ENCODE measurements around the gene TMOD4. TPM values are rescaled to one million over a fixed set of nuclear protein-coding genes. Genes with fewer than 3 reads are reported as not detected.

The TMOD4 gene
- total RNA-seq, 1 donor from 2014 or later: not detected

DNA sequence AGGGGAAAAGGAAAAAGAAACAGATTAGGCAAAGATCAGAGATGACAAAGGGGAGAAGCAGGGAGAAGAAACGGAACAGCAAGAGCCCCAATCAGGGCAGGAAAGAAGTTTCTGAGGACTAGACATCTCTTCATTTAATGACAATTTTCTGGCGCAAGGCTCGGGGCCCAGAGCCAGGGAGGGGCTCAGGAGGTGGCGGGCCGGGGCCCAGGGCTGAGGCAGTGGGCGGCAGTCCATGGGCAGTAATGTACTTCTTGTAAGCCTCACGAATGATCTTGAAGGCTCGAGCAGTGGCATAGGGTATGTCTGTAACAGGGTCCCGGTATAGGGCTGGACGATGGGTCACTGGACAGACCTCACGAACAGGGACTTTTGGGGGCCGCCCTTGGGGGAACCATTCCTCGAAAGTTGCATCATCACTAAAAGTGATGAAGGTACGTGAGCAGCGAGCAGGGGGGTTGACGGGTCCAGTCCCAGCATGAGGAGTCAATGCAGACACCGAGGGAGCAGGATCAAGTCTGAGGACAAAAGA lies 799 bp upstream of the TMOD4 start:
- no peak for DNase-seq (ENCODE audit: low read depth in 2 of 2)

DNA sequence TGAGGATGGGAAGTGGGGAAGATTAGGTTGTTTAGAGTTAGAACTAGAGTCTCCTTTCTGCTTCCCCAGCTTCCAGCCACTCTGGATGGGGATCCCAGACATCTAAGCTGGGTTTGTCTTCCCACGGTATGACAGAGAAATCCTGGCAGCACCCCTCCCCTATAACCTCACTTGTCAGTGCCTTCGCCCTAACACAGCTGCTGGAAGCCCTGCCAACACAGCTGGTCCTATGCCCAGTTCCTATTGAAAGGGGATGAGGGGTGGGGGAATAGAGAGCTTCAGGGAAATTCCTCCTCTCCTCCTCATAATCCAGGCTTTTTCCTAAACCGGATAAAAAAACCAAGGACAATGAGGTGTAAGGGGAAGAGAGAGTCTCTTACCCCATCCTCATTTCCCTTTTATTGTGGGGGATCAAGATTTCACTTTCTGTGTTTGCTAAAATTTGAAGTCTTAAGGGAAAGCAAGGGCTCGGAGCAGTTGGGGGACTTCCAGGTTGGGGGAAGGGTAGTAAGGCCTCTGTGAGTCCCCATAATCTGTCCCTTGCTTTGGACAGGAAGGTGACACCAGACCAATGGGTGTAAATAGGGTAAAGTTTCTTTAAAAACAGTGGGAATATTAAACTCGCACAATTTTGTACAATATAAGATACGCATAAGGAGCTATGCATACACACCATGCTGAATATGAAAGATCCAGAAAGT lies 590 bp downstream of the TMOD4 start:
- peak in 1 of 2 donors; percentile 33 for DNase-seq (ENCODE audit: low read depth in 2 of 2)

DNA sequence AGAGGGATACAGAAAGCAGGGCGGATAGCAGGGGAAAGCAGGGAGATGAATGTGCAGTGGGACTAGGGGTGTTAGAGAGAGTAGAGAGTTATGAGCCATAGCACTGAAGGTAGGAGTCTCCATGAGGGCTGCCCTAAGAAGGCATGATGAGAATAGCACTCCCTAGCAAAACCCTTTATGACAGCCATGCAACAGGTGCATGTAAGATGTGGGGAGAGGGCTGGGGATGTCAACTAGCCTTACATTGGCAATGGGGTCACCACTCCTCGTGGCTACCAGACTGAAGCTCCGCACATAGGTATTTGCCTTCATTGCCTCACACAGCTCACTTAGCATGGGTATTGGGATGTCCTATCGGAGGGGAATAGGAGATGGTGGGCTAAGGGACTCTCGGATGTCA lies 4.6 kb downstream of the TMOD4 start:
- DNase-seq (ENCODE audit: low read depth in 2 of 2): no peak

DNA sequence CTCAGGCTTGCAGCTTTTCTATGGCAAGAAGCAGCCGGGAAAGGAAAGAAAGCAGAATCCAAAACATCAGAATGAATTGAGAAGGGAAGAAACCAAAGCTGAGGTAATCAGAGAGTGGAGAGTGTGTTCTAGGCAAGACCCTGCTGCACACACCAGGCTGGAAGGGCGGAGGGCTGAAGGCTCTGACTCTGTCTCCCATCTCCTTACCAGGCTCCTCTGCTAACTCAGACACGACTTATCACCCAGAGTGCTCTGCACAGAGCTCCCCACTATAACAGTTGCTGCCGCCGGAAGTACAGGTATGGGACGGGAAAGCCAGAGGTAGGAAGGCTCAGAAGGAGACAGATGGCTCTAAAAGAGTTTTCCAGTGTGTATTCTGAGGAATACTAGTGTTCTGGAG lies 8.7 kb downstream of the TMOD4 start:
- DNase-seq (ENCODE audit: low read depth in 2 of 2): no peak

DNA sequence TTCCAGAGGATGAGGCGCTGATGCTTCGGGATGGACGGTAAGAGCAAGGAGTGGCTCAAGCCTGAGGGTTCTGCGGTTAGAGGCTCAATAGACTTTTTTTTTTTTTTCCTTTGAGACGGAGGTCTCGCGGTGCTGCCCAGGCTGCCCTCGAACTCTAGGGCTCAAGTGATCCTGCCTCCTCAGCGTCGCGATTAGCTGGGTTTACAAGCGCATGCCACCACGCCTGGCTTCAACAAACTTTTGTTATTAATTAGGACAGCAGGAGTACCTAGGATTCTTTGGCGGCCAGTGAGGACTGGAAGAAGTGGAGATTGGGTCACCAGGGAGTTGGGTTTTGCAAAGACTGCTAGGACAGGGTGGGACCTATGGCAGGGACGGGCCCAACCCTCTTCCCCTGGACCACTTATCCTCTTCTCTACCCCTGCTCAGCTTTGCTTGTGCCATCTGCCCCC lies 9.2 kb downstream of the TMOD4 start:
- DNase-seq (ENCODE audit: low read depth in 2 of 2): peak; percentile 20 to 64

DNA sequence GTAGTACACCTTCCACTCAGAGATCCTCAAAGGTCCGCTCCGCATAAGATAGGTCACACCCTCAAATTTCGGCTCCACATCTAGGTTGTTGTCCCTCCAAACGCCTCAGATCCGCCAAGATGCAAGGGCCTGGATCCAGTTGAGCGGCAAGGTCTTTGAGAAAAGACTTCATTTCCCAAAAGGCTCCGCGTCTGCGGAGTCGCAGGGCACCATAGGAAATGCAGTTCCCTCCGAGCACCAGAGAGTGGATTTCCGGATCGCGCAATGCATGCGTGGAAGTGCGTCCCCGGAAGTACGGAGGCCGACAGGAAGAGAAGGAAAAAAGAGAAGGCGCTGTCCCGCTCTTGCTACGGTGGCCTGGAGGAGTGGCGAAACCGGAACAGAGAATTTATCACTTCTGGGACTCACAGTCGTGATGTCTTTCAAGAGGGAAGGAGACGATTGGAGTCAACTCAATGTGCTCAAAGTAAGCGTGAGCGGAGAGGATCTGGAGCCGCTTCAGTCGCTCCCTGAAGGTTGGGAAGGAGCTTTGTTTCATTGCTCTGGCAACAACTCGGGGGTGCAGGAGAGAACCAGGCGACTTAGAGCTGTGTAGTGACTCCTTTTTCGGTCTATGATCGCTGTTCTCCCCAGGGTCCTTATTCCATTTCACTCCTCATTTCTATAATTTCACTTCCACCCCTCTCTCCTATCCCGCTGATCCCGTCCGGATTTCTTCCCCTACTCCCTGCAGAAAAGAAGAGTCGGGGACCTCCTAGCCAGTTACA lies 9.9 kb downstream of the TMOD4 start, which contains the start of the genes LYSMD1 and SCNM1:
TSS of gene LYSMD1 (minus strand) at position 165 of the 767 bp plus-strand sequence. CDS start 644 bp downstream, outside the sequence.
TSS of gene SCNM1 (plus strand) at position 407 of the 767 bp plus-strand sequence. CDS start at position 416, 9 bp downstream.
- DNase-seq (ENCODE audit: low read depth in 2 of 2): peak; percentile 97 to 99

DNA sequence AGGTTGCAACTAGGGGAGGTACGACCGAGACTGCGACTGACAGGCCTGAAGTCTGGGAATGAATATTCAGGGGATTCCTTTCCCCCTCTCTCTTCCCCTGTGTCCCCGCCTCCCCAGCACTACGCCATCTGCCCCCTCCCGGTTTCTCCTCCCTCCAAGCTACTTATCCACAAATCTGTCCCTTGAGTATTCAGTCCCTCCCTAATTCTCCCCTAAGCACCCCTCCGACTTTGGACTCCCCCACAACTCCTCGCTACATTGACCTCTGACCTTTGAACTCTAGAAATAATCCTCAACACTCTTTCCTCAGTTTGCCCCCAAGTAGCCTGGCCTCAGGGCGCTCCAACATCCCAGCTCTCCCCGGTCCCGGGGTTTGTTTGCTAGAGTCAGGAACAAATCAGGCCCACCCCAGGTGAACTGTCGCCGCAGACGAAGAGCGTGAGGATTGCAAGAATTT lies 10.5 kb downstream of the TMOD4 start:
- DNase-seq (ENCODE audit: low read depth in 2 of 2): peak; percentile 33 to 46

DNA sequence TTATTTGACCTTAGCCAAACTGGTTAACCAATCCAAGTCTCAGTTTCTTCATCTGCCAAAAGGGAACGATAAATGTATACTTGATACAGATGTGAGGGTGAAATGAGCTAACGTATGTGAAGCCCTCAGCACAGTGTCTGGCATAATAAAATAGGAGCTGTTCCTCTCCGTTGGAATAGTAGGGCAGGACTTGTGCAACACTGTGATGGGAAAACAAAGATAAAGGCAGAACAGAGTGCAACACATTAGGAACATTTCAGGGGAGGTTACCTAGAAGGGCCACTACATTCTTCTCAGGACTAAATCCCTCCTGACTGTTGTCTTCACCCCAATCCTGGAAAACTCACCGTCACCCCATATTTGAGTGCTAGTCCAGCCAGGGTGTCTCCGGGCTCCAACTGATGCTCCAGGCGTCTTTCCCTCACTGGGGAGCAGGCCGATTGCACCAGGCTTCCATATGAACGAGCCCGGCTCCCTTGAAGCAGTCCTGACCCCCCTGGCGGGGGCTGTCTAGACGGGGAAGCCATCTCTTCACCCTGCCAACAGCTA lies 11.0 kb downstream of the TMOD4 start:
- peak in 1 of 2 donors; percentile 16 for DNase-seq (ENCODE audit: low read depth in 2 of 2)

DNA sequence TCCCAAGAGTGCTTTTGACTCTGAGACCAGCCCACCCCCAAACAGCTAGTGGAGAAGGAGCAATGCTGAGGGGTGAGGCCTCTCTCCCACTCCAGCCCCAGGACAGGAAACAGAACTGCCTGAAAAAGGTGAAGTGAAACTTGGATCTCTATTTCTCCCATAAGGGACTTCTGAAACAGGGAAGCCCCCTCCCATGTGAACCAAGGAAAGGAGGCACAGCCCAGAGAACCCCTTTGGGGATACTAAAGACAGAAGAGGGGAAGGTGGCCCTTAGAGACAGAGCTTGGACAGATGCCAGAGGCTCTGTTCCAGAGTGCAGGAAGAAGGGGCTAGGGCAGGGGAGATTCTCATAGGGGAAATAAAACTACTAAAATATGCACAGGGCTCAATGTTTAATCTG lies 16.4 kb downstream of the TMOD4 start:
- no peak for DNase-seq (ENCODE audit: low read depth in 2 of 2)

DNA sequence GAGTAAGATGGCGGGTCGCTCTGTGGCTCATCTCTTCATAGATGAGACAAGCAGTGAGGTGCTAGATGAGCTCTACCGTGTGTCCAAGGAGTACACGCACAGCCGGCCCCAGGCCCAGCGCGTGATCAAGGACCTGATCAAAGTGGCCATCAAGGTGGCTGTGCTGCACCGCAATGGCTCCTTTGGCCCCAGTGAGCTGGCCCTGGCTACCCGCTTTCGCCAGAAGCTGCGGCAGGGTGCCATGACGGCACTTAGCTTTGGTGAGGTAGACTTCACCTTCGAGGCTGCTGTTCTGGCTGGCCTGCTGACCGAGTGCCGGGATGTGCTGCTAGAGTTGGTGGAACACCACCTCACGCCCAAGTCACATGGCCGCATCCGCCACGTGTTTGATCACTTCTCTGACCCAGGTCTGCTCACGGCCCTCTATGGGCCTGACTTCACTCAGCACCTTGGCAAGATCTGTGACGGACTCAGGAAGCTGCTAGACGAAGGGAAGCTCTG lies 17.0 kb downstream of the TMOD4 start:
- DNase-seq (ENCODE audit: low read depth in 2 of 2): peak in 1 of 2 donors; percentile 75

DNA sequence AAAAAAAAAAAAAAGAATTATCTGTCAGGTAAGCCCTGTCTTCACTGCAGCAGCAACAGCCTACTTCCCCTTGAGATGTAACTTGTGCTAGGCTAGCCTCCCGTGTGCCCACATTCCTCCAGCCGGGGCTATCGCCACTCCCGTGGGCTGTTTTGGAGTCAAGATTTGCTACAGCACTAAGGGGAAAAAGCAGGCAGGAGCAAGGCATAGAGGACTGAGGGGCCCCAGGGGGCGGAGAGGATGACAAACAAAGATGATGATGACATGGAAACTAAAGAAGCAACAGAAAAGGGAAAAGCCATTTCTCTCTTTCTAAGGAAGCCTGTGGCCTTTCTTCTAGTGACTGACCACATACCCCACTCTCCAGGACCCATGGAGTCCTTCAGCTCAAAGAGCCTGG lies 17.5 kb downstream of the TMOD4 start:
- DNase-seq (ENCODE audit: low read depth in 2 of 2): no peak

DNA sequence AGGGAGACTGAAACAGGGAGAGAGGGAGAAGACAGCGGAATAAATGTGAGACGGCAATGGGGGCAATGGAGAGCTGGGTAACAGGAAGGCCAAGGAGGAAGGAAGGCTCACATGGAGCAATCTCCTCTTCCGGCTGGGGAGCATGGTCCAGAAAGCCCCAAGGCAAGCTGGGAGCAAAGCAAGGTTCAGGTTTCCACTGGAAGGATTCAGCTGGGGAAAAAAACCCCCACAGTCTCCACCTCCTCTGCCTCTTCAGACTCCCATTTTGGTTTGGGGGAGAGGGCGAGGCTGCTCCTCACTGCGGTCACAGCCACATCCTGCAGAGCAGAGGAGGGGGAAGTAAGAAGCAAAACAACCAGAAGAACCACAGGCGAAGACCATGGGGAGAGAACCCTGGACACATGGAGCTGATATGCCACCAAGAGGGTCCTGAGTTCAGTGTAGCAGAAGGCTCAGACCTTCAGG lies 18.7 kb downstream of the TMOD4 start:
- no peak for DNase-seq (ENCODE audit: low read depth in 2 of 2)

DNA sequence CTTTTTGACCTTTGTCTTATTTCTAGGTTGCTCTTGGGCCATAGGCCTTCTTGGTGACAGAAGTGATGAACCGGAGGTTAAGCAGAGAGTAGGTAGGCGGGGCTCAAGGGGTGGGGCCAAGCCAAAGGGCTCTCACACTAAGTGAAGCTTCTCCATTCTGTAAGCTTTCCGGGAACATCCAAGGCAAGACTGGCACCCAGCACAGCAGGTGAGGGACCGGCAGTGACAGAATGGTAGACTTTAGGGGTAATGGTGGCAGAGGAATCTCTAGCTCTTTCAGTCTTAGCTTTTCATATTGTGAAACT lies 19.3 kb downstream of the TMOD4 start, which contains the start of gene TNFAIP8L2:
TSS of gene TNFAIP8L2 (plus strand) at position 135 of the 305 bp plus-strand sequence. CDS start 2,049 bp downstream, outside the sequence.
- DNase-seq (ENCODE audit: low read depth in 2 of 2): no peak

DNA sequence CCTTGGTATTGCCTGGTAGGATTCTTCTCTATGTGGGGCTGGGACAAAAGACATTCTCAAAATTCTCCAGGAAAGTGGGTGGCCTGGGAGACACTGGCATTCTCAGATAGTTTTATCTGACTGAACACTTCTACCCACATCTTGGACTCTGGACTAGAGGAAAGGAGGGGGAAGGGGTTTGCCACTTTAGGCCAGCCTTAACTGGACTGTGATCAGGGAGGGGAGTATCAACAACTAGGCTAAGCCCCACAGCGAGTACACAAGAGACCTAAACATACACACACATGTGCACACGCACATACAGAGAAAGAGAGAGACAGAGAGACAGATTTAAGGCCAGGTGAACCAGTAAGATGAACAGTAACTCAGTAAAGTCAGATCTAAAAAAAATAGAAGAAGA lies 28.1 kb downstream of the TMOD4 start:
- DNase-seq (ENCODE audit: low read depth in 2 of 2): no peak

DNA sequence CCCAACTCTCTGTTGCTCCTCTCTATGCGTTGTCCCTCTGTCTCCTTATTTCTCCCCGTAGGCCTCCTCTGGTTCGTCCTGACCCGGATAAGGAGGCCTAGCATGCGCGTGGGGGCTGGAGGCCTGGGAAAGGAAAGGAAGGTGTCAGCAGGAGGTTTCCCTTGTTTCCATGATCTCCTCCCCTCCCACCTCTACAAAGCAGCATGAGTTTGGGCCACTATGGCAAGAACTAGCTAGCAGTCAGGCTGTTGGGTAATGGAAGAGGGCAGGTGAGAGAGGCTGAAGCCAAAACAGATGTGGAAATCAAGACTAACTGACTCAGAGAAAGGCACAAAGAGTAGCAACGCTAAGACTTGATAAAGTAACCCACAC lies 28.7 kb downstream of the TMOD4 start:
- peak; percentile 42 to 50 for DNase-seq (ENCODE audit: low read depth in 2 of 2)

DNA sequence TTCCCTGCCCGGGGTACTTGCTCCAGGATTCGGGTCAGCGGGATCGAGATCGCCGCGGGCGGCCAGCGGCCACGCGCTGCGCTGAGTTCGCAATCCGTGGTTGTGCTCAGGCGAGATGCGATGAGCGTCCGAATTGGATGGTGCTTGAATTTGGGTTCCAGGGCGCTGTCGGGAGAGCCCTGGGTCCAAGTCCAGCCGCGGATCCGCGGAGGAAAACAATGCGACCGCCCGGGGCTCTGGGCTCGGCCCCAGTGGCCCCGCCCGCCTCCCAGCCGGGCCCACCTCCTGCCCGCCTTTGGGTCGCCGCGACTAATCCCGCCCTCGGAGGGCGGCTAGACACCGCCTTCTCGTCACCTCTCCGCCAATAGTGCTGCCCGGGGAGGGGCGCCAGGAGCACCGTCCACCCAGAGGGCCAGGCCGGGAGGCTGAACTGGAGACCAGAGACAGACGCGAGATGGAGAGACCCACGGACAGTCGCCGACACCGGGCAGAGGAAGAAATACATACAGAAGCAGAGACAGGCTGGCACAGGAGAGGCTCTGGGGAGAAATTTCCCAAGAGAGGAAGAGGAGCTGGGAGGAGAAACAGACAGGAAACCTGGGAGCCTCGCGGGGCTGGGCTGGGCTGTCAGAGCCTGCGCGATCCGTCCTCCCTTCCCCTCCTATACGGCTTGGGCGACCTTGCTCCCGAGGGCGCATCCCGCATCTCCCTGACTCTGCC lies 29.2 kb downstream of the TMOD4 start, which contains the start of gene SEMA6C:
TSS of gene SEMA6C (minus strand) at position 220 of the 720 bp plus-strand sequence. CDS start 4,010 bp downstream, outside the sequence.
- DNase-seq (ENCODE audit: low read depth in 2 of 2): peak; percentile 92 to 93

DNA sequence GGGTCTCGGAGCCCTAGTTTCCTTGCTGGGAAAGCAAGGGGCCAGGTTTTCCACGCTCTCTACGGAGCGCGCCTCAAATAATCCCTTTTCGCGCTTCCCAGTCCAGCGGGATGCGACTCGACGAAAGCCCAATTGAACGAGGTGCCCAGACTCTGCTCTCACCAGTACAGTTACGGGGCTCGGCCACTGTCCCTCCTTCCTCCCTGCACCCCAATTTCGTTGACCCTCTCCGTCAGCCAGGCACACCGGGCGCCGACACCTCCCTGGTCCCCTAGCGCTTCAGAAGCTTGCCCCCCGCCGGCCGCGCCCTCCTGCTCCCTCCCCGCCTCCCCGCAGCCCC lies 29.7 kb downstream of the TMOD4 start:
- DNase-seq (ENCODE audit: low read depth in 2 of 2): no peak

DNA sequence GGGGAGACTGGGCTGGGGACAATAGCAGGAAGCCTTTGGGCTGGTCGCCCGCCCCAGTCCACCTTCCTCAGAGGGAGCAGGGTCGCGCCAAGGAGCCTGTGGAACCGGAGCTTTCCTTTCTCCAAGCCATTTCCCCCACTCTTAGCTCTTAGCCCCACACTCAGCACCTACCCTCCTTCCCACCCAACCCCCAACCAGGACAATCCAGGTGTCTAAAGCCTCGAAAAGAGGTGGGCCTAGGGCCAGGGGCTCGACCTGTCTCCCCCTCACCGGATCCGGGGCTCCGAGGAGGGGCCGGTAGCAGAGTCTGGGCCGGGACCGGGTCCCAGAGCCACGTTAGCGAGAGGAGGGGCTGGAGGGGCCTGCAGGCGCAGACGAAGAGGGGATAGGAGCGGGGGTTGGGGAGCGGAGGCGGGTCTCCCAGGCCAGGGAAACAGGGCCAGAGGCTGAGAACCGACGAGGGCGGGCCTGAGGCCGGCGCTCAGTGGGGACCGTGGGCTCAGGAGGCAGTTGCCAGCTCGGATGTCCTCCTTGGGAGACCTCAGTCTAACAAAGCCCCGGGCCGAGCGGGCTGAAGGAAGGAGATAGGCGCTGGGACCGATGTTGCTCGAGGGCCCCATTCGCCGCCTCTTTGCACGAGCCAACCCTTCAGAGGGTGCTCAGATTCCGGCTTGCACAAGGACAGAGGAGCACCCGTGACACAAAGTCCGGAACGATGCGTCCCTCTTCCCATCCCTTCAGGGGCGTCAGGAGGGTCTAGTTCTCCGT lies 30.3 kb downstream of the TMOD4 start:
- DNase-seq (ENCODE audit: low read depth in 2 of 2): peak in 1 of 2 donors; percentile 29

DNA sequence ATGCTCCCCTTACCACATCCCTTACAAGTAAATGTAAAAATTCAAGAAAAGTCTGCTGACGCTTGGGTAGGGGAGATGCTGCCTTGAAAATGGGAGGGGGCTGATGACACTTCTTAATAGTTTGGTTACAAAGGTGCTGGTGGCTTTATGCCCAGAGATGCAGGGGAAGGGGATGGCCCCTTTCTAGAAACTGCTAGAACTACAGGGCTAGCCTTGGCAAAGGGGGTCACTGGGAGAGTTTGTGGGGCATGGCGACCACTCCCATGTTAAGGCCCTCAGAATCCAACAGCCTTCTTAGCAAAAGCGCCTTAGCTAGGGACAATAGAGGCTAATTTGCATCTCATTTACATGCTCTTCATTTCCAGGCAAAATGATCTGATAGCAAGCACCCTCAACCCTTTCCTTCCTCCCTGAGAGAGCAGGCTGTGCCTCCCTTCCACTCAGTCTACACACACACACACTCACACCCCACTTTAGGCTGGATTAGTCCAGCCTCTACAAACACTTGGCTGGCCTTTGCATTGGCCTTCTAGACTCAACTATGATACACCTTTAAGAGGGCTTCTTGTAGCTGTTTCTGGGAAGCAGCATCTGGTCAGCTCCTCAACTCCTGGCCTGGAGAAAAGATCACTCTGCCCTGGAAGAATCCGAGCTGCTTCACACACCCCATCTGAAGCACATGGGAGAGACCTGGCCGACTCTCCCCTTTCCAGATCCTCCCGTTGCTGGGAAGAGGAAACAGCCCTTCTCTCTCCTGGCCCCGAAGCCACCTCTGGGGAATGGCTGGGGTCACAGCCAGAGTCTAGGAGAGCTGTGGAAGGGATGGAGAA lies 31.1 kb downstream of the TMOD4 start:
- DNase-seq (ENCODE audit: low read depth in 2 of 2): peak in 1 of 2 donors; percentile 52

Data from lung microvascular endothelial cell (primary cell).